Endometrial microvascular endothelial cells (primary cell): ENCODE data around the gene GABARAPL2. TPM values are rescaled to one million over a fixed set of nuclear protein-coding genes. Genes with fewer than 3 reads are reported as not detected.

ENCODE experiments used
- in situ Hi-C: cut with HindIII; loops from 2 replicates; pipeline ENCODE4 v1.10.0; 2017; ENCODE audit warnings: low sequenced_read_pairs, low pct_unique_long_range_greater_than_20kb; ENCODE audit errors: inconsistent ontology term
- total RNA-seq: library from RNA; depleted of rRNA; stranded (reverse); fragments of >200 nt; gene quantifications from one replicate; pipeline ENCODE4 v1.2.3, GENCODE V29; 2015; ENCODE audit errors: inconsistent ontology term

GABARAPL2 gene
- total RNA-seq, 1 donor from 2014 or later = 56.8 TPM

DNA sequence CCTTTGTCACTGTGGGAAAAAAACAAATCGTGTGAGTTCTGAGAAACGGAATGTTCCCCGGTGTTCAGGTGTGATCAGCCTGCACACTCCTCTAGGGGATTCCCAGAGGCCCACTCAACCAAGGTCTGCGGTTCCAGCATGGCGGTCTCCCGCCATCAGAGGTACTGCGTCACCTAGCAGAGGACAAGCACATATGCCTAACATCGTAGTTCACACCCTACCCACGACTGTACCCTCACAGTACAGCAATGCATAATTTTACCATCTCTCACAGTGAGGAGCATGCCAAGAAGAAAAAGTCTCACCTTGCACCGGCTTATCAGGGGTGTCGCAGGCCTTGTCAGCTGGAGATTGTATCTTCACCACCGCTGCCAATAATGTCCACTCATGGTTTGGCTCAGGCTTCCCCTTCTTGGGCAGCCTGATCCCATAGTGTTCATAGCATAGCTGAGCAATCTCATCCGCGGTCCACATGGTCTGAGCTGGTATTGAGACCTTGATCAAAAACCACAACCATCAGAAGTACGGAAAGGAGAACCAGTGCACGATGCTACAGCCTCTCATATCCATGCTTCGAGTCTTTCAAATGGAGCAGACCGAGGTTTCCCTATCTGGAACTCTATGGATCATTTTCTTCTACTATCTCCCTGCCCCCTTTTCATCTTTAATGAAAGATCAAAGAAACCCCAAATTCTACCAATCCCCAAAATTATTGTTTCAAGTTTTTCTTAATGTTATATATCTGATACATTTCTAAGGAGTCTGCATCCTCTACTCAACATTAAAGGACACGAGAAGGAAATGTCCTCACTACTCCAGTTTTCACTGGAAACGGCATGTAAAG, 54.4 kb downstream of the GABARAPL2 start:
- in situ Hi-C loops = no loop called here

DNA sequence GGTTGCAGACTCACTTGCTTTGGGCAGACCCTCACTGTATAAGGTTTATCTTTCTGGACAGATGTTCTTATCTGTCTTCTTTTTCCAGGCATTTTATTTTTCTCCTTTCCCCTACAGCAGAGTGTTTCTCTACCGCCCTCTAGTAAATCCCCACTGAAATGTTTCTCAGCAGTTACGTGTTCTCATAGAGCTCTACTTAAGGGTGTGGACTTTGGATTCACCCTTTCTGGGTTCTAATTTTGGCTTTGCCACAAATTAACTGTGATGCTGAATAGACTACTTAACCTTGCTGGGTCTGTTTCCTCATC, 54.9 kb downstream of the GABARAPL2 start:
- in situ Hi-C loops = no loop called here

DNA sequence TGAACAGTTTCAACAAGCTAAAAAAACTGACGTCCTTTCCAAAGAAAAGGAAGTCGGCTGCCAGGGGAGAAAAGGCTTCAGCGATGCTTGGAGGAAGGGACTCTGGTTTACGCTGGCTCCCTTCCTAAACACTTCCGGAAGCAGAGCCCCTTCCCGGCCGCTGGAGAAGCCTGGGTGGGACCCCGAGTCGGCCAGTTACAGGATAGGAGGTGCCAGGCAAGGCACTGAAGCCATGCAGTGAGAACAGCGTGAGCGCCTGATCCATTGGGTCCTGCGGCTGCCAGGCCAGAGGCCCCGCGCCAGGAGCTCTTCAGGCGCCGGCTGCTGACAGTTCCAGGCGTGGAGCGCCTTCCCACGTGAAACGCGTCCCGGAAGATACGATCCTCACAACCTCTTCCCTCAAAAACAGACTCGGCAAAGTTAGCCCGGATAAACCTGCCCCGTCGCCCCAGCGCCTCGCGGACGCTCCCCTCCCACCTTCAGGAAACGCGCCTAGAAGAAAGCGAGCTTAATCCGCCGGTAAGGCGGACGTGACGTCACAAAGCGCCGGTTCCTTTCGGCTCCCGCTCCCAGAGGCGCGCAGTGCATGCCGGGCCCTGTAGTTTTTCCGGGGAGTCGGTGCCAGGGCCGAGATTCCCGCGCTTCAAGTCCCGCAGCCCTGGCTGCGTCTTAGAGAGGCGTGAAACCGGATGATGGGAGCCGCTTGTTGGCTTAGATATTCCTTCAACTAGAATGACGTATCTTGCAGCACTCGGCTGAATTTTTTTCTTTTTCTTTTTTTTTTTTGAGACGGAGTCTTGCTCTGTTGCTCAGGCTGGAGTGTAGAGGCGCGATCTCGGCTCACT, 56.8 kb downstream of the GABARAPL2 start, which contains the start of gene ADAT1:
ADAT1 (minus strand) TSS at position 521 of the 845 bp plus-strand sequence. CDS start 2,482 bp downstream, outside the sequence.
- in situ Hi-C loops = no loop called here

DNA sequence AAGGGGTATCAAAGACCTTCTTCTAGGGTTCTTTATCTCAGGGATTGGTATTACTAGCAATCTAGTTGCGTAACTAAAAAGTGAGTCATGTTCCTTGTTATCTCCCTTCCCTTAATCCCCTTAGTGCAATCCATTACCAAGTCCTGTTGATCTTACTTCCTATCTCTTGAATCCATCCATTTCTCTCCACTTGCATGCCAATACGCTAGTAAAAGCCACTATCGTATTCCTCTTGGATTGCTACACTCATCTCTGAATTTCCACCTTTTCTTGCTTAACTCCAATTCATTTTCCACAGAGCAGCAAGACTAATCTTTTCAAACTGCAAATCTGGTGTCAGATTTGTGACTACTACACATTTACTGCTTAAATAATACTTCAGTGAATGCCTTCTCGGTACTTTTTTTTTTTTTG, 58.7 kb downstream of the GABARAPL2 start:
- in situ Hi-C loops = no loop called here

DNA sequence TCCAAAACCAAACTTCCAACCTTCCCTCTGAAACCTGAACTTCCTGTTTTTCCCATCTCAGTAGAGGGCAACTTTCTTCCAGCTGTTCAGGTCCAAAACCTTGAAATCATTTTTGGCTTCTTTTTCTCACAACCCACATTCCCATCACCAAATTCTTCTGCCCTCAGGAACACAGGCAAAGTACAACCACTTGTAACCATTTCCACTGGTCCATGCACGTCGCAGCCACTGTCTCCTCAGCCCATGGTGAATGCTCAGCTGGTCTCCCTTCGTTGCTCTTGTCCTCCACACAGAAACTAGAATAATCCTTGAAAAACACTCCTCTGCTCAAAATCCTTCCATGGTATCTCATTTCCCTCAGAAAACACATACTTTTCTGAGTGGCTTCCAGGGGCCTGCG, 60.6 kb downstream of the GABARAPL2 start:
- in situ Hi-C loops = no loop called here

Other genes starting within 250 kb of the GABARAPL2 start
- gene CFDP1, start 132.9 kb upstream of the GABARAPL2 start, total RNA-seq = 60.5 TPM
- gene TMEM170A, start 101.7 kb upstream of the GABARAPL2 start, total RNA-seq = 24.3 TPM
- gene CHST6, start 70.9 kb upstream of the GABARAPL2 start, total RNA-seq = 0.19 TPM
- not detected for gene CHST5, start 30.3 kb upstream of the GABARAPL2 start, total RNA-seq
- gene TMEM231, start 10.1 kb upstream of the GABARAPL2 start, total RNA-seq = 5.8 TPM
- 58.7 TPM for gene ADAT1, start 56.9 kb downstream of the GABARAPL2 start, total RNA-seq
- 218 TPM for gene KARS1, start 81.3 kb downstream of the GABARAPL2 start, total RNA-seq
- gene TERF2IP, start 81.4 kb downstream of the GABARAPL2 start, total RNA-seq = 45.5 TPM
- not detected for gene CPHXL2, start 110.6 kb downstream of the GABARAPL2 start, total RNA-seq
- gene DUXB, start 135.1 kb downstream of the GABARAPL2 start, total RNA-seq = not detected
- not detected for gene CPHXL, start 160.1 kb downstream of the GABARAPL2 start, total RNA-seq